22Rv1 (cell line): ENCODE data around the gene GJD2.

Source experiments
- ZFX ChIP-seq: fragments of 450-650 bp; IDR thresholded peaks from 2 replicates; pipeline ENCODE4 v1.6.1; 2017; ENCODE audit warnings: antibody characterized with exemption, borderline replicate concordance
- TF ChIP-seq, protein P1 (sequence below): fragments of 450-650 bp; IDR thresholded peaks from 2 replicates; pipeline ENCODE4 v1.5.1; 2017; ENCODE audit warnings: mild to moderate bottlenecking

DNA sequence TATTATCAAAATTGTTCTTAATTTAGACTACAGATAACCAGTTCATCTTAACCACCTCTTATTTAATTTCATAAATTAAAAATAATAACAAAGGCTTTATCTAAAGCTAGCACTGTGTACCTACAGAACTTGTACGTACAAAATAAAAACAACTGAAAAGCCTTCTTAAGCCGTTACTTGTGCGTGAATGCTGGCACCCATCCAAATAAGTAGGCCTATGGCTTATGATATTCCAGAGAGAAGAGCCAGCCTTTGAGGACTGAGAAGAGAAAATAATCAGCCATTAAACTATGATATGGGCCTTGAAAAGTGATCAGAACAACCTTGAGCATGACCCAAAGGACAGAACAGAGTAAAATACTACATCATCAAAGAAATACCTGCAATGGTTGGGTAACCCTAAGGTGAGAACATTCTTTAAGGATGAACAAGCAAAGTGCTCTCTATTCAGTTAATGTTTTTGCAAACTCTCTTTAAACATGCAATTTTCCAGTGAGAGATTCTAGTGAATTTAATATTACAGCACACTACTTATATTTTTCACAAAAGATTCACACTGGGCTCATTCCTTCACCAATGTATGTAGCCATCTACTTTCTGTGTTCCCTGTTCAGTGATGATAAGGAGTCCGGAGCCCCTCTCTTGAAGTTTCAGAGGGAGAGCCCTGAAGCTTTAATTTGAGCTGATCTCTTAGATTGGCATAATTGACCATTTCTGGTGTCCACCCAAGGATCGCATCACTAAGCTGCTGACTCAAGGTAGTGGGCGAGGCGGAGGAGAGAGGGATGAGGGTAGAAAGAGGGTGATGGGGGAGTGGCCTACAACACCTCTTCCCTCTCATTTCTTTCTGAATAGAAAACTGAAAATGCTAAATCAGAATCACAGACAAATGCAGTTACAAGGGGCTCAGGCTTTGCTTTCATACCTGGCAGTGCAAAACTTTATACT lies 48.3 kb upstream of the GJD2 start:
- TF ChIP-seq, protein P1, sequence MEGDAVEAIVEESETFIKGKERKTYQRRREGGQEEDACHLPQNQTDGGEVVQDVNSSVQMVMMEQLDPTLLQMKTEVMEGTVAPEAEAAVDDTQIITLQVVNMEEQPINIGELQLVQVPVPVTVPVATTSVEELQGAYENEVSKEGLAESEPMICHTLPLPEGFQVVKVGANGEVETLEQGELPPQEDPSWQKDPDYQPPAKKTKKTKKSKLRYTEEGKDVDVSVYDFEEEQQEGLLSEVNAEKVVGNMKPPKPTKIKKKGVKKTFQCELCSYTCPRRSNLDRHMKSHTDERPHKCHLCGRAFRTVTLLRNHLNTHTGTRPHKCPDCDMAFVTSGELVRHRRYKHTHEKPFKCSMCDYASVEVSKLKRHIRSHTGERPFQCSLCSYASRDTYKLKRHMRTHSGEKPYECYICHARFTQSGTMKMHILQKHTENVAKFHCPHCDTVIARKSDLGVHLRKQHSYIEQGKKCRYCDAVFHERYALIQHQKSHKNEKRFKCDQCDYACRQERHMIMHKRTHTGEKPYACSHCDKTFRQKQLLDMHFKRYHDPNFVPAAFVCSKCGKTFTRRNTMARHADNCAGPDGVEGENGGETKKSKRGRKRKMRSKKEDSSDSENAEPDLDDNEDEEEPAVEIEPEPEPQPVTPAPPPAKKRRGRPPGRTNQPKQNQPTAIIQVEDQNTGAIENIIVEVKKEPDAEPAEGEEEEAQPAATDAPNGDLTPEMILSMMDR = no peak
- TF ChIP-seq ZFX = no peak
